Endothelial cell (in vitro differentiated cells): ENCODE data around the gene SMG9. TPM values are rescaled to one million over a fixed set of nuclear protein-coding genes. Genes with fewer than 3 reads are reported as not detected.
"Not testable (repeated sequence)": the region's sequence is repeated elsewhere in the genome, so short reads cannot be mapped to it uniquely, and the experiment has no call there.

Source experiments
- DNase-seq: peaks from one replicate; pipeline ENCODE4 v3.0.0; 2021; ENCODE audit warnings: low spot score
- H3K27ac Mint-ChIP-seq: one replicate; pipeline ENCODE4 v1.8.0; 2021; ENCODE audit warnings: mixed read lengths, inconsistent platforms; ENCODE audit not compliant: unreplicated experiment
- H3K27me3 Mint-ChIP-seq: one replicate; pipeline ENCODE4 v1.8.0; 2021; ENCODE audit warnings: mild to moderate bottlenecking, moderate library complexity, mixed read lengths, inconsistent platforms; ENCODE audit not compliant: unreplicated experiment
- H3K36me3 Mint-ChIP-seq: one replicate; pipeline ENCODE4 v1.8.0; 2021; ENCODE audit warnings: mild to moderate bottlenecking, low read depth, mixed read lengths, inconsistent platforms; ENCODE audit not compliant: unreplicated experiment
- H3K4me1 Mint-ChIP-seq: one replicate; pipeline ENCODE4 v1.8.0; 2021; ENCODE audit warnings: mild to moderate bottlenecking, mixed read lengths, inconsistent platforms; ENCODE audit not compliant: unreplicated experiment
- H3K4me3 Mint-ChIP-seq: one replicate; pipeline ENCODE4 v1.8.0; 2021; ENCODE audit warnings: mild to moderate bottlenecking, mixed read lengths, inconsistent platforms; ENCODE audit not compliant: unreplicated experiment
- H3K9me3 Mint-ChIP-seq: one replicate; pipeline ENCODE4 v1.8.0; 2021; ENCODE audit warnings: mixed read lengths, inconsistent platforms; ENCODE audit not compliant: unreplicated experiment
- CTCF ChIP-seq: fragments of 200-600 bp; sonication (generic); IDR thresholded peaks from one replicate; pipeline ENCODE4 v1.5.0; 2021; ENCODE audit warnings: antibody characterized with exemption; ENCODE audit not compliant: unreplicated experiment
- total RNA-seq: library from RNA; stranded (reverse); fragmentation: NEBNext Ultra II Directional; extraction: Animal tissue kit (Norgen Biotek cat#: 25700); gene quantifications from one replicate; pipeline ENCODE4 v1.2.1, GENCODE V29; 2021; ENCODE audit not compliant: unreplicated experiment

SMG9 gene
- total RNA-seq, 1 donor from 2014 or later: 38.8 TPM

- H3K4me3 Mint-ChIP-seq: no peak overlapping the region
- H3K36me3 Mint-ChIP-seq: peaks cover 5% of the 10 kb centered on the region
- DNase-seq: no peak
- peaks cover 22% of the 10 kb centered on the region for H3K4me1 Mint-ChIP-seq
- H3K27me3 Mint-ChIP-seq: peaks cover 33% of the 10 kb centered on the region
- no peaks in the 10 kb centered on the region for H3K9me3 Mint-ChIP-seq
- H3K27ac Mint-ChIP-seq: no peak overlapping the region
- no peak for TF ChIP-seq CTCF
Measured at GRCh38 chr19:43775299-43775890, 20.6 kb upstream of the SMG9 start.

GRCh38 chr19:43774940-43775258, 20.1 kb upstream of the SMG9 start:
- DNase-seq, H3K36me3 Mint-ChIP-seq, H3K27ac Mint-ChIP-seq, H3K9me3 Mint-ChIP-seq: not testable (repeated sequence)
- H3K27me3 Mint-ChIP-seq: peaks cover 33% of the 10 kb centered on the region
- H3K4me1 Mint-ChIP-seq: peaks cover 22% of the 10 kb centered on the region
- H3K4me3 Mint-ChIP-seq: peak overlapping the region; percentile 37

- H3K9me3 Mint-ChIP-seq: no peaks in the 10 kb centered on the region
- peaks cover 5% of the 10 kb centered on the region for H3K36me3 Mint-ChIP-seq
- peak overlapping the region; percentile 37 for H3K4me3 Mint-ChIP-seq
- no peak overlapping the region for H3K27ac Mint-ChIP-seq
- H3K4me1 Mint-ChIP-seq: peaks cover 18% of the 10 kb centered on the region
- peak; percentile 84 for DNase-seq
- TF ChIP-seq CTCF: peak; percentile 73
- peaks cover 39% of the 10 kb centered on the region for H3K27me3 Mint-ChIP-seq
Measured at GRCh38 chr19:43774103-43774939, 19.6 kb upstream of the SMG9 start.

GRCh38 chr19:43773725-43774102, 19.0 kb upstream of the SMG9 start:
- Mint-ChIP-seq H3K27me3 (peaks cover 38% of the 10 kb centered on the region), H3K9me3 (no peaks in the 10 kb centered on the region), H3K27ac (no peak overlapping the region), H3K4me3 (peak overlapping the region; percentile 59), H3K36me3 (peaks cover 5% of the 10 kb centered on the region), H3K4me1 (peaks cover 17% of the 10 kb centered on the region)
- DNase-seq: no peak
- no peak for TF ChIP-seq CTCF

GRCh38 chr19:43769256-43769655, 14.5 kb upstream of the SMG9 start:
- Mint-ChIP-seq H3K36me3 (peaks cover 5% of the 10 kb centered on the region), H3K27me3 (peaks cover 32% of the 10 kb centered on the region), H3K9me3 (no peaks in the 10 kb centered on the region), H3K4me1 (no peaks in the 10 kb centered on the region), H3K4me3 (no peak overlapping the region), H3K27ac (no peak overlapping the region)
- DNase-seq: no peak
- TF ChIP-seq CTCF: no peak
